ENCODE results near the gene KIF2C.

GRCh38 chr1:44696101-44696500, 43.5 kb upstream of the KIF2C start:
- TF ChIP-seq CTCF (IDR thresholded peaks at IDR 0.05) (no peak), POLR2A (IDR thresholded peaks at IDR 0.05) (no peak)
